HEK293 (cell line): ENCODE data around the gene SQSTM1.

Experiments
- CTCF ChIA-PET: fragments of 350-600 bp; formaldehyde crosslinking; extraction: SDS; loops from one replicate; lab custom pipeline; 2021; ENCODE audit warnings: antibody characterized with exemption; lab: Yijun Ruan, JAX
- POLR2A ChIA-PET: fragments of 300-600 bp; formaldehyde crosslinking; extraction: SDS; loops from one replicate; lab custom pipeline; 2020; ENCODE audit warnings: antibody characterized with exemption, inconsistent platforms; lab: Yijun Ruan, JAX
- H3K27ac ChIP-seq: fragments of 200-500 bp; sonication (Bioruptor generic); 2 replicates; pipeline ENCODE4 v1.5.1; 2014; ENCODE audit warnings: low read depth, low read length, control low read depth, inconsistent platforms; ENCODE audit errors: extremely low read depth
- H3K36me3 ChIP-seq, 2 experiments: fragments of 200-500 bp in 1 of 2; sonication (Bioruptor generic) in 1 of 2; 1 replicate in 1 of 2; 2 replicates in 1 of 2; pipeline ENCODE4 v1.5.1; 2014 to 2017; ENCODE audit warnings: inconsistent platforms in 2 of 2, low read length in 2 of 2; ENCODE audit not compliant: control insufficient read depth in 2 of 2, insufficient read depth in 1 of 2
- H3K4me1 ChIP-seq: fragments of 200-500 bp; sonication (Bioruptor generic); 2 replicates; pipeline ENCODE4 v1.5.1; 2014; ENCODE audit warnings: mild to moderate bottlenecking, low read length, inconsistent platforms; ENCODE audit not compliant: control insufficient read depth, insufficient read depth
- H3K4me3 ChIP-seq: 2 replicates; pipeline ENCODE4 v1.5.1; 2011; ENCODE audit warnings: low read depth, mild to moderate bottlenecking, control low read depth, low read length, moderate library complexity
- H3K9me3 ChIP-seq: fragments of 200-500 bp; sonication (Bioruptor generic); 2 replicates; pipeline ENCODE4 v1.5.1; 2014; ENCODE audit warnings: low read depth, low read length, inconsistent platforms; ENCODE audit not compliant: control insufficient read depth, insufficient read depth
- FEZF1 ChIP-seq: fragments of 450-650 bp; formaldehyde crosslinking; IDR thresholded peaks from 2 replicates; pipeline ENCODE4 v1.5.1; 2016; ENCODE audit warnings: missing biosample characterization, missing genetic modification characterization
- MEIS1 ChIP-seq: sonication (generic); formaldehyde crosslinking; IDR thresholded peaks from 2 replicates; pipeline ENCODE4 v1.8.1; 2022; ENCODE audit warnings: missing genetic modification reagents, mild to moderate bottlenecking, borderline replicate concordance
- PATZ1 ChIP-seq: fragments of 450-650 bp; formaldehyde crosslinking; IDR thresholded peaks from 2 replicates; pipeline ENCODE4 v1.5.1; 2016; ENCODE audit warnings: missing biosample characterization, missing genetic modification characterization
- PRDM10 ChIP-seq: fragments of 450-650 bp; formaldehyde crosslinking; IDR thresholded peaks from 2 replicates; pipeline ENCODE4 v1.5.1; 2016; ENCODE audit warnings: missing biosample characterization, missing genetic modification characterization
- PRDM6 ChIP-seq: fragments of 450-650 bp; formaldehyde crosslinking; IDR thresholded peaks from 2 replicates; pipeline ENCODE4 v1.5.1; 2017; ENCODE audit warnings: missing biosample characterization, missing genetic modification characterization
- ZBTB48 ChIP-seq: fragments of 450-650 bp; formaldehyde crosslinking; IDR thresholded peaks from 2 replicates; pipeline ENCODE4 v1.5.1; 2016; ENCODE audit warnings: missing biosample characterization, missing genetic modification characterization
- ZNF132 ChIP-seq: fragments of 450-650 bp; formaldehyde crosslinking; IDR thresholded peaks from 2 replicates; pipeline ENCODE4 v1.5.1; 2017; ENCODE audit warnings: missing biosample characterization, missing genetic modification characterization, borderline replicate concordance
- ZNF18 ChIP-seq: fragments of 450-650 bp; formaldehyde crosslinking; IDR thresholded peaks from 2 replicates; pipeline ENCODE4 v1.5.1; 2016; ENCODE audit warnings: missing biosample characterization, missing genetic modification characterization
- ZNF248 ChIP-seq: fragments of 450-650 bp; formaldehyde crosslinking; IDR thresholded peaks from 2 replicates; pipeline ENCODE4 v1.5.1; 2017; ENCODE audit warnings: missing biosample characterization, missing genetic modification characterization
- ZNF311 ChIP-seq: fragments of 450-650 bp; formaldehyde crosslinking; IDR thresholded peaks from 2 replicates; pipeline ENCODE4 v1.5.1; 2017; ENCODE audit warnings: missing biosample characterization, missing genetic modification characterization, borderline replicate concordance
- ZNF350 ChIP-seq: fragments of 450-650 bp; formaldehyde crosslinking; IDR thresholded peaks from 2 replicates; pipeline ENCODE4 v1.5.0; 2017; ENCODE audit warnings: missing biosample characterization, mild to moderate bottlenecking, missing genetic modification characterization
- ZNF449 ChIP-seq: fragments of 450-650 bp; formaldehyde crosslinking; IDR thresholded peaks from 2 replicates; pipeline ENCODE4 v1.5.1; 2017; ENCODE audit warnings: missing biosample characterization, mild to moderate bottlenecking, missing genetic modification characterization, moderate library complexity
- ZNF510 ChIP-seq: fragments of 450-650 bp; formaldehyde crosslinking; IDR thresholded peaks from 2 replicates; pipeline ENCODE4 v1.5.1; 2018; ENCODE audit warnings: mild to moderate bottlenecking, missing genetic modification characterization, missing biosample characterization; ENCODE audit not compliant: insufficient replicate concordance
- ZNF548 ChIP-seq: fragments of 450-650 bp; formaldehyde crosslinking; IDR thresholded peaks from 2 replicates; pipeline ENCODE4 v1.5.1; 2016; ENCODE audit warnings: missing biosample characterization, missing genetic modification characterization
- ZNF621 ChIP-seq: fragments of 450-650 bp; formaldehyde crosslinking; IDR thresholded peaks from 2 replicates; pipeline ENCODE4 v1.5.1; 2017; ENCODE audit warnings: missing biosample characterization, missing genetic modification characterization
- ZNF624 ChIP-seq: fragments of 450-650 bp; formaldehyde crosslinking; IDR thresholded peaks from 2 replicates; pipeline ENCODE4 v1.5.1; 2017; ENCODE audit warnings: missing biosample characterization, missing genetic modification characterization
- ZNF692 ChIP-seq: fragments of 450-650 bp; formaldehyde crosslinking; IDR thresholded peaks from 2 replicates; pipeline ENCODE4 v1.5.1; 2016; ENCODE audit warnings: missing biosample characterization, missing genetic modification characterization
- ZSCAN4 ChIP-seq: fragments of 450-650 bp; formaldehyde crosslinking; IDR thresholded peaks from 2 replicates; pipeline ENCODE4 v1.5.1; 2017; ENCODE audit warnings: missing biosample characterization, missing genetic modification characterization
- ZXDB ChIP-seq: fragments of 450-650 bp; formaldehyde crosslinking; IDR thresholded peaks from 2 replicates; pipeline ENCODE4 v1.5.1; 2016; ENCODE audit warnings: missing biosample characterization, missing genetic modification characterization

The SQSTM1 gene

GRCh38 chr5:179887095-179887494 is 66.4 kb downstream of the SQSTM1 start:
- ChIA-PET CTCF (interaction anchor here (0.6 kb wide), 1 partner anchor 91 kb away, joined by 3 read pairs; no protein-coding TSS in a partner anchor), POLR2A (no interaction called here)
- Histone ChIP-seq H3K4me1 (no peaks in the 10 kb centered on the region), H3K27ac (no peak overlapping the region), H3K9me3 (no peaks in the 10 kb centered on the region; the same call in 1 of the 2 replicates), H3K4me3 (no peak overlapping the region), H3K36me3 (peaks cover 35 to 100% of the 10 kb centered on the region in 2 experiments)
- TF ChIP-seq ZNF548 (tag by site-specific recombination) = no peak
- no peak for TF ChIP-seq ZNF624 (tag by site-specific recombination)
- no peak for TF ChIP-seq ZNF510 (tag by site-specific recombination)
- TF ChIP-seq ZNF248 (tag by site-specific recombination) = no peak
- TF ChIP-seq ZNF449 = no peak
- no peak for TF ChIP-seq ZBTB48 (tag by site-specific recombination)
- TF ChIP-seq ZXDB (tag by site-specific recombination) = no peak
- TF ChIP-seq ZNF350 (tag by site-specific recombination) = no peak
- no peak for TF ChIP-seq ZNF311 (tag by site-specific recombination)
- TF ChIP-seq PATZ1 (tag by site-specific recombination) = no peak
- no peak for TF ChIP-seq ZNF692
- TF ChIP-seq ZSCAN4 = no peak
- no peak for TF ChIP-seq ZNF18 (tag by site-specific recombination)
- no peak for TF ChIP-seq PRDM10
- TF ChIP-seq PRDM6 (tag by site-specific recombination) = no peak
- no peak for TF ChIP-seq FEZF1 (tag by site-specific recombination)
- no peak for TF ChIP-seq ZNF132 (tag by site-specific recombination)
- TF ChIP-seq MEIS1 (CRISPR knock-in tag) = no peak
- TF ChIP-seq ZNF621 (tag by site-specific recombination) = no peak
